H9 (cell line): ENCODE measurements around the gene SUGT1. TPM values are rescaled to one million over a fixed set of nuclear protein-coding genes. Genes with fewer than 3 reads are reported as not detected.

ENCODE experiments used
- DNase-seq: peaks from one replicate; pipeline ENCODE4 v3.0.0-alpha.2; 2017
- H2AFZ ChIP-seq: one replicate; pipeline ENCODE4 v1.6.1; 2013; ENCODE audit warnings: mild to moderate bottlenecking, low read length, control low read depth, moderate library complexity
- H2AK5ac ChIP-seq: 2 replicates; pipeline ENCODE4 v1.6.1; 2013; ENCODE audit warnings: low read length, control low read depth, mixed read lengths; ENCODE audit not compliant: insufficient read length
- H2BK120ac ChIP-seq: one replicate; pipeline ENCODE4 v1.6.1; 2013; ENCODE audit warnings: low read depth, mild to moderate bottlenecking, low read length, control low read depth, inconsistent platforms; ENCODE audit not compliant: poor library complexity, severe bottlenecking
- H2BK12ac ChIP-seq: 2 replicates; pipeline ENCODE4 v1.6.1; 2013; ENCODE audit warnings: low read length, control low read depth, mixed read lengths, low read depth; ENCODE audit not compliant: insufficient read length
- H2BK15ac ChIP-seq: 2 replicates; pipeline ENCODE4 v1.6.1; 2013; ENCODE audit warnings: low read depth, low read length, control low read depth
- H2BK20ac ChIP-seq: one replicate; pipeline ENCODE4 v1.6.1; 2013; ENCODE audit warnings: low read depth, mild to moderate bottlenecking, low read length, control low read depth, inconsistent platforms; ENCODE audit not compliant: poor library complexity, severe bottlenecking
- H2BK5ac ChIP-seq: 2 replicates; pipeline ENCODE4 v1.6.1; 2013; ENCODE audit warnings: low read length, control low read depth, mixed read lengths; ENCODE audit not compliant: insufficient read length
- H3K14ac ChIP-seq: 2 replicates; pipeline ENCODE4 v1.6.1; 2013; ENCODE audit warnings: low read length, control low read depth; ENCODE audit not compliant: insufficient read depth
- H3K18ac ChIP-seq: 2 replicates; pipeline ENCODE4 v1.6.1; 2013; ENCODE audit warnings: low read depth, mild to moderate bottlenecking, mixed read lengths, low read length, control low read depth; ENCODE audit not compliant: insufficient read length
- H3K23ac ChIP-seq: 2 replicates; pipeline ENCODE4 v1.6.1; 2013; ENCODE audit warnings: low read length, control low read depth, mixed read lengths, low read depth; ENCODE audit not compliant: insufficient read length
- H3K23me2 ChIP-seq: 2 replicates; pipeline ENCODE4 v1.6.1; 2013; ENCODE audit warnings: low read depth, mild to moderate bottlenecking, mixed read lengths, low read length, control low read depth; ENCODE audit not compliant: insufficient read length, poor library complexity, severe bottlenecking
- H3K27ac ChIP-seq: 2 replicates; pipeline ENCODE4 v1.5.1; 2013; ENCODE audit warnings: low read length, control low read depth, mixed read lengths, low read depth; ENCODE audit not compliant: insufficient read length
- H3K27me3 ChIP-seq: 2 replicates; pipeline ENCODE4 v1.6.1; 2013; ENCODE audit warnings: low read length, control low read depth, inconsistent platforms; ENCODE audit not compliant: insufficient read depth
- H3K4ac ChIP-seq: 2 replicates; pipeline ENCODE4 v1.6.1; 2013; ENCODE audit warnings: low read depth, mild to moderate bottlenecking, control low read depth, inconsistent platforms, low read length, moderate library complexity
- H3K4me1 ChIP-seq: 2 replicates; pipeline ENCODE4 v1.6.1; 2013; ENCODE audit warnings: low read length, control low read depth, inconsistent platforms; ENCODE audit not compliant: insufficient read depth
- H3K4me2 ChIP-seq: 2 replicates; pipeline ENCODE4 v1.6.1; 2013; ENCODE audit warnings: low read length, control low read depth, mixed read lengths; ENCODE audit not compliant: insufficient read length, insufficient read depth
- H3K56ac ChIP-seq: 2 replicates; pipeline ENCODE4 v1.6.1; 2013; ENCODE audit warnings: low read depth, mild to moderate bottlenecking, mixed read lengths, low read length, control low read depth; ENCODE audit not compliant: insufficient read length
- H3K79me1 ChIP-seq: 2 replicates; pipeline ENCODE4 v1.6.1; 2013; ENCODE audit warnings: low read depth, mild to moderate bottlenecking, moderate library complexity, low read length, control low read depth, inconsistent platforms; ENCODE audit not compliant: insufficient read depth, poor library complexity, severe bottlenecking
- H3K79me2 ChIP-seq: 2 replicates; pipeline ENCODE4 v1.6.1; 2013; ENCODE audit warnings: low read length, control low read depth, inconsistent platforms; ENCODE audit not compliant: insufficient read depth
- H3K9ac ChIP-seq: 2 replicates; pipeline ENCODE4 v1.6.1; 2013; ENCODE audit warnings: low read length, control low read depth, mixed read lengths; ENCODE audit not compliant: insufficient read length; ENCODE audit errors: extremely low read depth
- H3K9me3 ChIP-seq: one replicate; pipeline ENCODE4 v1.6.1; 2013; ENCODE audit warnings: low read depth, low read length, inconsistent platforms; ENCODE audit not compliant: control insufficient read depth
- H3T11ph ChIP-seq: one replicate; pipeline ENCODE4 v1.6.1; 2013; ENCODE audit warnings: mild to moderate bottlenecking, low read length, control low read depth, inconsistent platforms
- H4K20me1 ChIP-seq: one replicate; pipeline ENCODE4 v1.6.1; 2013; ENCODE audit not compliant: control insufficient read depth, insufficient read length, insufficient read depth
- H4K5ac ChIP-seq: 2 replicates; pipeline ENCODE4 v1.6.1; 2013; ENCODE audit warnings: low read depth, mild to moderate bottlenecking, mixed read lengths, low read length, control low read depth; ENCODE audit not compliant: insufficient read length
- H4K8ac ChIP-seq: replicated peaks from 2 replicates; pipeline ENCODE4 v1.6.1; 2013; ENCODE audit warnings: low read length, control low read depth, mixed read lengths, low read depth; ENCODE audit not compliant: insufficient read length
- H4K91ac ChIP-seq: 2 replicates; pipeline ENCODE4 v1.6.1; 2013; ENCODE audit warnings: low read depth, mild to moderate bottlenecking, moderate library complexity, mixed read lengths, low read length, control low read depth; ENCODE audit not compliant: insufficient read length
- H3K27ac Mint-ChIP-seq, 3 experiments: 2 replicates in 2 of 3; 3 replicates in 1 of 3; pipeline ENCODE4 v1.8.0; 2020 to 2021; ENCODE audit warnings: mixed read lengths in 3 of 3, mild to moderate bottlenecking in 1 of 3, moderate library complexity in 1 of 3
- H3K27me3 Mint-ChIP-seq: 2 replicates; pipeline ENCODE4 v1.8.0; 2021; ENCODE audit warnings: low read depth, mild to moderate bottlenecking, moderate library complexity, mixed read lengths
- H3K36me3 Mint-ChIP-seq, 3 experiments: 2 replicates in 2 of 3; 3 replicates in 1 of 3; pipeline ENCODE4 v1.8.0; 2020 to 2021; ENCODE audit warnings: low read depth in 3 of 3, mixed read lengths in 3 of 3; ENCODE audit not compliant: insufficient read depth in 1 of 3
- H3K4me1 Mint-ChIP-seq, 2 experiments: 2 replicates each; pipeline ENCODE4 v1.8.0; 2020; ENCODE audit warnings: mixed read lengths in 2 of 2
- H3K4me3 Mint-ChIP-seq, 2 experiments: 2 replicates in 1 of 2; 3 replicates in 1 of 2; pipeline ENCODE4 v1.8.0; 2020 to 2021; ENCODE audit warnings: mild to moderate bottlenecking in 2 of 2, mixed read lengths in 2 of 2, moderate library complexity in 1 of 2
- H3K9me3 Mint-ChIP-seq, 2 experiments: 2 replicates in 1 of 2; 3 replicates in 1 of 2; pipeline ENCODE4 v1.8.0; 2020; ENCODE audit warnings: mild to moderate bottlenecking in 2 of 2, mixed read lengths in 2 of 2, moderate library complexity in 1 of 2
- WGBS: extraction: QIAGEN DNeasy Blood & Tissue Kit; methylation state at CpG from one replicate; pipeline ENCODE4 v1.1.7; 2013; ENCODE audit warnings: missing lambda C conversion rate, low lambda C conversion rate, mixed read lengths; ENCODE audit not compliant: insufficient read length; ENCODE audit errors: extremely low coverage; 5-methylcytosine and 5-hydroxymethylcytosine counted together
- total RNA-seq: library from RNA; stranded (reverse); gene quantifications from 2 replicates; pipeline ENCODE4 v1.2.1, GENCODE V29; 2021
- TF ChIP-seq, protein P1 (sequence below): fragments of 200-600 bp; sonication (generic); conservative IDR thresholded peaks from 3 replicates; pipeline ENCODE4 v1.8.0; 2021; ENCODE audit warnings: antibody characterized with exemption, mild to moderate bottlenecking

The SUGT1 gene
- total RNA-seq, 1 experiment from 2014 or later: 99.6 TPM

DNA sequence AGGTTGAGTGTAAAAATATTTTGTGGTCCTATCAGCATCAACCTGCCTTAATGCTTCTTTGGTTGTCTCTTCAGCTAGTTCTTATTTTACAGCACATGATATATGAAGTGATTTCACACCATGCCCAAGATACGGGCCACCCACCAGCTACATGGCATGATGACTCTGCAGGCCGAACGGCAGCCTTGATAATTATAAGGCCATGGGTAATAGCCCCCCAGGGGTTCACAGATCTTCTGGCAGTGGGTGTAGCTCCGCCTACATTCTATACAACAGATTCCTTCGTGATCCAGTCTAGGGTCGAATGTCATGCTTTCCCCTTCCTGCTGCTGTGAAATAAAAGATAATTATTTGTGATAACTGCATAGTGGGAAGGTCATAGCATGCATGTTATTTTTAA, 50.8 kb downstream of the SUGT1 start:
- Mint-ChIP-seq H3K27ac (no peak overlapping the region), H3K27me3 (no peaks in the 10 kb centered on the region), H3K36me3 (peaks cover 0 to 13% (median 4%) of the 10 kb centered on the region in 3 experiments; a peak in 5 of 7 replicates), H3K4me3 (no peak overlapping the region), H3K4me1 (peaks cover 13 to 24% of the 10 kb centered on the region in 2 experiments), H3K9me3 (no peaks in the 10 kb centered on the region)
- DNase-seq: no peak
- no peak overlapping the region for H3K18ac ChIP-seq
- no peak overlapping the region for H4K5ac ChIP-seq
- no peak overlapping the region for H3K56ac ChIP-seq
- no peak overlapping the region for H4K91ac ChIP-seq
- H3K9me3 ChIP-seq: no peaks in the 10 kb centered on the region
- H2BK5ac ChIP-seq: no peak overlapping the region
- no peak overlapping the region for H3K9ac ChIP-seq
- H3K14ac ChIP-seq: no peak overlapping the region
- H2BK12ac ChIP-seq: no peak overlapping the region
- no peak overlapping the region for H3K23ac ChIP-seq
- WGBS: no CpG with 5 or more reads among the region's 6 CpGs
- no peak overlapping the region for H2BK120ac ChIP-seq
- no peak overlapping the region for H3K4ac ChIP-seq
- H2BK15ac ChIP-seq: no peak overlapping the region
- no peak overlapping the region for H2AFZ ChIP-seq
- H3K27me3 ChIP-seq: no peaks in the 10 kb centered on the region
- no peak overlapping the region for H3K4me2 ChIP-seq
- no peaks in the 10 kb centered on the region for H4K20me1 ChIP-seq
- no peak overlapping the region for H3T11ph ChIP-seq
- no peak overlapping the region for H3K27ac ChIP-seq
- no peaks in the 10 kb centered on the region for H3K79me2 ChIP-seq
- H3K4me1 ChIP-seq: no peaks in the 10 kb centered on the region; the same call in 1 of the 2 replicates
- no peaks in the 10 kb centered on the region for H3K23me2 ChIP-seq
- no peak overlapping the region for H2AK5ac ChIP-seq
- TF ChIP-seq, protein P1, sequence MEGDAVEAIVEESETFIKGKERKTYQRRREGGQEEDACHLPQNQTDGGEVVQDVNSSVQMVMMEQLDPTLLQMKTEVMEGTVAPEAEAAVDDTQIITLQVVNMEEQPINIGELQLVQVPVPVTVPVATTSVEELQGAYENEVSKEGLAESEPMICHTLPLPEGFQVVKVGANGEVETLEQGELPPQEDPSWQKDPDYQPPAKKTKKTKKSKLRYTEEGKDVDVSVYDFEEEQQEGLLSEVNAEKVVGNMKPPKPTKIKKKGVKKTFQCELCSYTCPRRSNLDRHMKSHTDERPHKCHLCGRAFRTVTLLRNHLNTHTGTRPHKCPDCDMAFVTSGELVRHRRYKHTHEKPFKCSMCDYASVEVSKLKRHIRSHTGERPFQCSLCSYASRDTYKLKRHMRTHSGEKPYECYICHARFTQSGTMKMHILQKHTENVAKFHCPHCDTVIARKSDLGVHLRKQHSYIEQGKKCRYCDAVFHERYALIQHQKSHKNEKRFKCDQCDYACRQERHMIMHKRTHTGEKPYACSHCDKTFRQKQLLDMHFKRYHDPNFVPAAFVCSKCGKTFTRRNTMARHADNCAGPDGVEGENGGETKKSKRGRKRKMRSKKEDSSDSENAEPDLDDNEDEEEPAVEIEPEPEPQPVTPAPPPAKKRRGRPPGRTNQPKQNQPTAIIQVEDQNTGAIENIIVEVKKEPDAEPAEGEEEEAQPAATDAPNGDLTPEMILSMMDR: no peak
- no peaks in the 10 kb centered on the region for H3K79me1 ChIP-seq
- H4K8ac ChIP-seq: no peak overlapping the region
- H2BK20ac ChIP-seq: no peak overlapping the region
